PC-9 (cell line): ENCODE results near the gene NLRC4. TPM values are rescaled to one million over a fixed set of nuclear protein-coding genes. Genes with fewer than 3 reads are reported as not detected.

ENCODE experiments used
- BruUV-seq: library from RNA; stranded (reverse); fragments of 400-500 nt; replicated peaks from 2 replicates; lab custom pipeline; 2021; lab: Mats Ljungman, UMichigan
- CTCF ChIA-PET: fragments of 300-600 bp; sonication (Branson Sonifier 250); formaldehyde crosslinking; loops from one replicate; lab custom pipeline; 2022; ENCODE audit warnings: antibody characterized with exemption; lab: Charles Lee
- POLR2A ChIA-PET: fragments of 300-600 bp; sonication (Branson Sonifier 250); formaldehyde crosslinking; loops from one replicate; lab custom pipeline; 2022; ENCODE audit warnings: antibody characterized with exemption; ENCODE audit not compliant: unreplicated experiment; lab: Charles Lee
- DNase-seq, 2 experiments: peaks; one replicate each; pipeline versions ENCODE4 v3.0.0 to v3.0.0-alpha.2; 2015 to 2022; ENCODE audit warnings: mixed read lengths in 1 of 2
- H2AFZ ChIP-seq: fragments of 200-600 bp; sonication (generic); 2 replicates; pipeline ENCODE4 v1.8.1; 2017; ENCODE audit warnings: antibody characterized with exemption
- H3F3A ChIP-seq: fragments of 200-600 bp; sonication (generic); 2 replicates; pipeline ENCODE4 v1.8.1; 2017; ENCODE audit warnings: antibody characterized with exemption, mild to moderate bottlenecking, low read depth; ENCODE audit not compliant: insufficient read depth
- H3K27ac ChIP-seq: fragments of 200-600 bp; sonication (generic); 2 replicates; pipeline ENCODE4 v1.6.1; 2016; ENCODE audit warnings: mixed run types
- H3K27me3 ChIP-seq: fragments of 200-600 bp; sonication (generic); 2 replicates; pipeline ENCODE4 v1.6.1; 2016; ENCODE audit warnings: low read depth, mixed run types; ENCODE audit not compliant: insufficient read depth
- H3K36me3 ChIP-seq: fragments of 200-600 bp; sonication (generic); 2 replicates; pipeline ENCODE4 v1.6.1; 2016; ENCODE audit warnings: low read depth, mixed run types
- H3K4me1 ChIP-seq: fragments of 200-600 bp; sonication (generic); replicated peaks from 2 replicates; pipeline ENCODE4 v1.6.1; 2016; ENCODE audit warnings: mixed run types; ENCODE audit not compliant: insufficient read depth
- H3K4me2 ChIP-seq: fragments of 200-600 bp; sonication (generic); 2 replicates; pipeline ENCODE4 v1.6.1; 2017; ENCODE audit warnings: mixed run types
- H3K4me3 ChIP-seq: fragments of 200-600 bp; sonication (generic); 2 replicates; pipeline ENCODE4 v1.6.1; 2016; ENCODE audit warnings: mixed run types
- H3K79me2 ChIP-seq: fragments of 200-600 bp; sonication (generic); 2 replicates; pipeline ENCODE4 v1.6.1; 2017; ENCODE audit warnings: low read depth, mixed run types
- H3K9me2 ChIP-seq: fragments of 200-600 bp; sonication (generic); 2 replicates; pipeline ENCODE4 v1.8.1; 2017; ENCODE audit warnings: mild to moderate bottlenecking; ENCODE audit not compliant: insufficient read depth
- H3K9me3 ChIP-seq: fragments of 200-600 bp; sonication (generic); 2 replicates; pipeline ENCODE4 v1.8.1; 2016; ENCODE audit warnings: low read depth; ENCODE audit not compliant: insufficient read depth
- H4K20me1 ChIP-seq: fragments of 200-600 bp; sonication (generic); 2 replicates; pipeline ENCODE4 v1.8.1; 2017; ENCODE audit not compliant: insufficient read depth
- CTCF ChIP-seq: fragments of 200-600 bp; sonication (generic); conservative IDR thresholded peaks from 2 replicates; pipeline ENCODE4 v1.6.1; 2017; ENCODE audit warnings: mixed run types, antibody characterized with exemption, mild to moderate bottlenecking, moderate library complexity
- EZH2 ChIP-seq: fragments of 200-600 bp; sonication (generic); IDR thresholded peaks from 2 replicates; pipeline ENCODE4 v1.8.0; 2017; ENCODE audit warnings: antibody characterized with exemption, low read depth
- intact Hi-C: fragments of 100-400 bp; cut with micrococcal nuclease; formaldehyde crosslinking; loops from one replicate; pipeline ENCODE4 v1.10.0; 2022; ENCODE audit not compliant: unreplicated experiment
- total RNA-seq: library from RNA; stranded (reverse); gene quantifications from 2 replicates; pipeline ENCODE4 v1.2.3, GENCODE V29; 2021

The NLRC4 gene
- total RNA-seq, 1 experiment from 2014 or later, result not detected

GRCh38 chr2:32258242-32258641 lies 6.4 kb downstream of the NLRC4 start:
- ChIA-PET POLR2A (no interaction called here), CTCF (no interaction called here)
- no peaks in the 10 kb centered on the region for H3K9me3 ChIP-seq
- TF ChIP-seq CTCF (no peak), EZH2 (no peak)
- no peaks in the 10 kb centered on the region for H4K20me1 ChIP-seq
- intact Hi-C loops, result no loop called here
- no peak overlapping the region for H3K4me2 ChIP-seq
- H3K4me3 ChIP-seq, result no peak overlapping the region
- no peak for DNase-seq
- no peaks in the 10 kb centered on the region for H3K4me1 ChIP-seq
- no peaks in the 10 kb centered on the region for H3K27me3 ChIP-seq
- H2AFZ ChIP-seq, result no peak overlapping the region
- H3K27ac ChIP-seq, result no peak overlapping the region
- no peaks in the 10 kb centered on the region for H3K36me3 ChIP-seq
- BruUV-seq, result no TSS peak
- no peaks in the 10 kb centered on the region for H3F3A ChIP-seq
- H3K9me2 ChIP-seq, result no peaks in the 10 kb centered on the region
- H3K79me2 ChIP-seq, result no peaks in the 10 kb centered on the region

DNA sequence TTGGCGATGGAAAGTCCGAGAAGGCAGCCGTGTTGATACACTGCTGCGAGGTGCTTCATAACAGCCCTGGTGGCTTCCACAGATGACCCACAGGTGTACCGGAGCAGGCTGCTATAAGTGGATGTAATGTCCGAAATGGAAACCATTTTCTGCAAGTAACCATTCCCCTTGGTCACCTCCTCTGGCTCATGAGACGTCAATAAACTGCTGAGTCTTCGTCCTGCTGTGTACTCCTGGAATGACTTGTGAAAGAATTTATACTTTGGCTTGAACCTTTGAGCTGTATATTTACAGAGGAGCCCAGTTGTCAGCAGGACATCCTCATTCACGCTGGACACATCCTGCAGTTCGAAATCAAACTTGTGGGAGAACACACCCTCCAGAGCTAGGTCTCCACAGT lies 14.4 kb downstream of the NLRC4 start:
- CTCF ChIA-PET, result no interaction called here
- no TSS peak for BruUV-seq
- POLR2A ChIA-PET, result no interaction called here
- TF ChIP-seq CTCF (no peak), EZH2 (no peak)
- DNase-seq, result no peak
- Histone ChIP-seq H3K4me1 (no peaks in the 10 kb centered on the region), H3K9me2 (no peaks in the 10 kb centered on the region), H3K9me3 (no peaks in the 10 kb centered on the region), H2AFZ (no peak overlapping the region), H3K36me3 (no peaks in the 10 kb centered on the region), H3F3A (peaks cover 4% of the 10 kb centered on the region; the same call in 1 of the 2 replicates), H4K20me1 (no peaks in the 10 kb centered on the region), H3K4me2 (no peak overlapping the region), H3K27me3 (no peaks in the 10 kb centered on the region), H3K27ac (no peak overlapping the region), H3K79me2 (no peaks in the 10 kb centered on the region), H3K4me3 (no peak overlapping the region)
- intact Hi-C loops, result no loop called here

- H3K27ac ChIP-seq, result no peak overlapping the region
- peaks cover 4% of the 10 kb centered on the region; the same call in 1 of the 2 replicates for H3F3A ChIP-seq
- intact Hi-C loops, result no loop called here
- H3K4me1 ChIP-seq, result no peaks in the 10 kb centered on the region
- H3K36me3 ChIP-seq, result no peaks in the 10 kb centered on the region
- no peak overlapping the region for H2AFZ ChIP-seq
- TF ChIP-seq CTCF (no peak), EZH2 (no peak)
- no peaks in the 10 kb centered on the region for H3K79me2 ChIP-seq
- no TSS peak for BruUV-seq
- no peak overlapping the region for H3K4me3 ChIP-seq
- H3K9me2 ChIP-seq, result no peaks in the 10 kb centered on the region
- POLR2A ChIA-PET, result no interaction called here
- CTCF ChIA-PET, result no interaction called here
- no peaks in the 10 kb centered on the region for H3K9me3 ChIP-seq
- H4K20me1 ChIP-seq, result no peaks in the 10 kb centered on the region
- no peaks in the 10 kb centered on the region for H3K27me3 ChIP-seq
- H3K4me2 ChIP-seq, result no peak overlapping the region
- DNase-seq, result no peak
Observed at GRCh38 chr2:32249731-32250236, 14.9 kb downstream of the NLRC4 start.
